A673 (cell line): ENCODE data around the gene DIP2C. TPM values are rescaled to one million over a fixed set of nuclear protein-coding genes. Genes with fewer than 3 reads are reported as not detected.
"Not testable (repeated sequence)": the region's sequence is repeated elsewhere in the genome, so short reads cannot be mapped to it uniquely, and the experiment has no call there.

Experiments used
- BruUV-seq: library from RNA; stranded (reverse); fragments of 400-500 nt; replicated peaks from 2 replicates; lab custom pipeline; 2021; lab: Mats Ljungman, UMichigan
- CTCF ChIA-PET: fragments of 300-600 bp; sonication (Branson Sonifier 250); formaldehyde crosslinking; loops from one replicate; lab custom pipeline; 2022; ENCODE audit warnings: antibody characterized with exemption; lab: Charles Lee
- POLR2A ChIA-PET: fragments of 300-600 bp; sonication (Branson Sonifier 250); formaldehyde crosslinking; loops from one replicate; lab custom pipeline; 2022; ENCODE audit warnings: antibody characterized with exemption; ENCODE audit not compliant: low non-redundant PET; lab: Charles Lee
- DNase-seq: peaks from one replicate; pipeline ENCODE4 v3.0.0-alpha.2; 2015; ENCODE audit warnings: low spot score
- H3K27ac ChIP-seq: fragments of 200-600 bp; sonication (generic); 2 replicates; pipeline ENCODE4 v1.5.1; 2016; ENCODE audit warnings: mixed run types, low read depth, mild to moderate bottlenecking, mixed read lengths, antibody characterized with exemption, low read length; ENCODE audit not compliant: poor library complexity, severe bottlenecking
- H3K27me3 ChIP-seq: fragments of 200-600 bp; sonication (generic); replicated peaks from 2 replicates; pipeline ENCODE4 v1.6.1; 2017; ENCODE audit warnings: mixed run types, low read depth, mild to moderate bottlenecking, mixed read lengths, antibody characterized with exemption, low read length; ENCODE audit not compliant: insufficient read depth, poor library complexity
- H3K36me3 ChIP-seq: fragments of 200-600 bp; sonication (generic); 2 replicates; pipeline ENCODE4 v1.6.1; 2016; ENCODE audit warnings: mixed run types, mild to moderate bottlenecking, mixed read lengths, antibody characterized with exemption, low read length; ENCODE audit not compliant: insufficient read depth, poor library complexity, severe bottlenecking
- H3K4me1 ChIP-seq: fragments of 200-600 bp; sonication (generic); 2 replicates; pipeline ENCODE4 v1.6.1; 2017; ENCODE audit warnings: mixed run types, mild to moderate bottlenecking, mixed read lengths, antibody characterized with exemption, low read length; ENCODE audit not compliant: insufficient read depth, poor library complexity, severe bottlenecking
- H3K4me3 ChIP-seq: fragments of 200-600 bp; sonication (generic); 2 replicates; pipeline ENCODE4 v1.5.1; 2016; ENCODE audit warnings: low read depth, mixed run types, mild to moderate bottlenecking, mixed read lengths, low read length; ENCODE audit not compliant: poor library complexity, severe bottlenecking
- H3K9me3 ChIP-seq: fragments of 200-600 bp; sonication (generic); 2 replicates; pipeline ENCODE4 v1.6.1; 2016; ENCODE audit warnings: mixed run types, low read depth, mild to moderate bottlenecking, mixed read lengths, antibody characterized with exemption, low read length; ENCODE audit not compliant: poor library complexity, severe bottlenecking
- CTCF ChIP-seq: fragments of 300-800, 200-600 bp; sonication (generic); conservative IDR thresholded peaks from 2 replicates; pipeline ENCODE4 v1.5.1; 2017; ENCODE audit warnings: low read depth, mild to moderate bottlenecking, antibody characterized with exemption, low read length, moderate library complexity, mixed read lengths
- EZH2 ChIP-seq: fragments of 200-600 bp; sonication (generic); IDR thresholded peaks from 2 replicates; pipeline ENCODE4 v1.6.1; 2017; ENCODE audit warnings: borderline replicate concordance, low read depth, mild to moderate bottlenecking, mixed read lengths, antibody characterized with exemption, low read length; ENCODE audit not compliant: poor library complexity, severe bottlenecking
- intact Hi-C: fragments of 100-400 bp; cut with micrococcal nuclease; formaldehyde crosslinking; loops from one replicate; pipeline ENCODE4 v1.10.0; 2022; ENCODE audit not compliant: unreplicated experiment
- total RNA-seq: library from RNA; stranded (reverse); gene quantifications from 2 replicates; pipeline ENCODE4 v1.2.3, GENCODE V29; 2021

Gene DIP2C
- total RNA-seq, 1 experiment from 2014 or later, result 13.2 TPM

- ChIA-PET POLR2A (no interaction called here), CTCF (no interaction called here)
- BruUV-seq, result no TSS peak
- Histone ChIP-seq H3K27ac (no peak overlapping the region), H3K27me3 (no peaks in the 10 kb centered on the region), H3K4me1 (peaks cover 13% of the 10 kb centered on the region), H3K9me3 (no peaks in the 10 kb centered on the region), H3K36me3 (no peaks in the 10 kb centered on the region), H3K4me3 (no peak overlapping the region)
- TF ChIP-seq CTCF, result no peak
- TF ChIP-seq EZH2, result no peak
- no peak for DNase-seq
- intact Hi-C loops, result no loop called here
These were observed 209.0 kb downstream of the DIP2C start for GRCh38 chr10:480498-480927.

GRCh38 chr10:479706-480497 lies 209.6 kb downstream of the DIP2C start:
- intact Hi-C loops, H3K27ac ChIP-seq, H3K9me3 ChIP-seq, H3K4me3 ChIP-seq, POLR2A ChIA-PET, CTCF ChIA-PET, H3K36me3 ChIP-seq, H3K4me1 ChIP-seq, BruUV-seq, H3K27me3 ChIP-seq, DNase-seq: not testable (repeated sequence)

GRCh38 chr10:478471-479245 lies 210.8 kb downstream of the DIP2C start:
- H3K27me3 ChIP-seq, result no peaks in the 10 kb centered on the region
- DNase-seq, result no peak
- no peak overlapping the region for H3K27ac ChIP-seq
- intact Hi-C loops, result no loop called here
- ChIA-PET CTCF (no interaction called here), POLR2A (no interaction called here)
- H3K36me3 ChIP-seq, result no peaks in the 10 kb centered on the region
- TF ChIP-seq CTCF (no peak), EZH2 (no peak)
- no peak overlapping the region for H3K4me3 ChIP-seq
- no peaks in the 10 kb centered on the region for H3K9me3 ChIP-seq
- BruUV-seq, result no TSS peak
- no peaks in the 10 kb centered on the region for H3K4me1 ChIP-seq
